Panc1 (cell line): ENCODE measurements around the gene ADAMTSL3.

Experiments used
- SIN3A ChIP-seq: IDR thresholded peaks from 2 replicates; pipeline ENCODE4 v1.6.1; 2012; ENCODE audit warnings: low read depth, mild to moderate bottlenecking, low read length, moderate library complexity, borderline replicate concordance; ENCODE audit not compliant: insufficient read depth
- TF ChIP-seq, protein P1 (sequence below): fragments of 450-650 bp; IDR thresholded peaks from 2 replicates; pipeline ENCODE4 v1.5.1; 2017; ENCODE audit warnings: mild to moderate bottlenecking

DNA sequence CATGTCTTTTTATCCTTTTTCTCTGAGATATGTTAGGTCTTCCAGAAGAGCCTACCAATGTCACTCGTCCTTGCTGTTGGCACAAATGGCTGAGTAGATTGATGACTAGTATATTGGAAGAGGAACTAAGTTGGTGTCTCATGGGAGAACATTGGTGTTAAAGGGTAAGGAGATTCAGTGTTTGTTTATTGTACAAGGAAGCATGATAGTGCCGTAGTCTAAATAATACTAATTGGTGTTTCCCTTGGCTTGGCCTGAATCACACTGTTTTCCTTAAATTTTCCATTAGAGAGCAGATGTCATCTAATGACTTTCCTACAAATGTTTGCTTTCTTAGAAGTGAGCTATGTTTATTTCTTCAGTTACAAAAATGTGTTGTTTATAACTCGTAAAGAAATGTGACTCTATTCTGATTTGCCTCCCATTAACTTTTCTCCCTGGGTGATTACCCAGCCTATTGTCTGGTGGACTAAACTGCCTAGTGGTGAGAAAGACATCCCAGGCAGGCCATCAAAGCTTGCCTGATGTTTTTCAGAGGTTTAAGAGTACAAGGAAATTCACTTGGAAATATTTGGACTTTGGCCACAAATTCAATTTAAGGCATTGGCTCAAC, 28.7 kb downstream of the ADAMTSL3 start:
- no peak for TF ChIP-seq SIN3A
- TF ChIP-seq, protein P1, sequence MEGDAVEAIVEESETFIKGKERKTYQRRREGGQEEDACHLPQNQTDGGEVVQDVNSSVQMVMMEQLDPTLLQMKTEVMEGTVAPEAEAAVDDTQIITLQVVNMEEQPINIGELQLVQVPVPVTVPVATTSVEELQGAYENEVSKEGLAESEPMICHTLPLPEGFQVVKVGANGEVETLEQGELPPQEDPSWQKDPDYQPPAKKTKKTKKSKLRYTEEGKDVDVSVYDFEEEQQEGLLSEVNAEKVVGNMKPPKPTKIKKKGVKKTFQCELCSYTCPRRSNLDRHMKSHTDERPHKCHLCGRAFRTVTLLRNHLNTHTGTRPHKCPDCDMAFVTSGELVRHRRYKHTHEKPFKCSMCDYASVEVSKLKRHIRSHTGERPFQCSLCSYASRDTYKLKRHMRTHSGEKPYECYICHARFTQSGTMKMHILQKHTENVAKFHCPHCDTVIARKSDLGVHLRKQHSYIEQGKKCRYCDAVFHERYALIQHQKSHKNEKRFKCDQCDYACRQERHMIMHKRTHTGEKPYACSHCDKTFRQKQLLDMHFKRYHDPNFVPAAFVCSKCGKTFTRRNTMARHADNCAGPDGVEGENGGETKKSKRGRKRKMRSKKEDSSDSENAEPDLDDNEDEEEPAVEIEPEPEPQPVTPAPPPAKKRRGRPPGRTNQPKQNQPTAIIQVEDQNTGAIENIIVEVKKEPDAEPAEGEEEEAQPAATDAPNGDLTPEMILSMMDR: no peak
